Muscle layer of duodenum (tissue), 2 donors: ENCODE results near the gene MYL5.

ENCODE experiments used
- H3K27ac ChIP-seq: one replicate; pipeline ENCODE4 v1.7.0; 2013; ENCODE audit warnings: mild to moderate bottlenecking, low read length
- H3K27me3 ChIP-seq: one replicate; pipeline ENCODE4 v1.7.0; 2013; ENCODE audit warnings: low read depth, mild to moderate bottlenecking, control low read depth, low read length
- H3K36me3 ChIP-seq, 2 donors: one replicate each; pipeline ENCODE4 v1.7.0; 2013; ENCODE audit warnings: low read length in 2 of 2, control low read depth in 1 of 2, mild to moderate bottlenecking in 1 of 2; ENCODE audit not compliant: insufficient read depth in 2 of 2, control insufficient read depth in 1 of 2
- H3K4me1 ChIP-seq, 2 donors: one replicate each; pipeline ENCODE4 v1.7.0; 2013; ENCODE audit warnings: low read length in 2 of 2, mild to moderate bottlenecking in 2 of 2, control low read depth in 1 of 2, moderate library complexity in 1 of 2; ENCODE audit not compliant: insufficient read depth in 2 of 2, control insufficient read depth in 1 of 2
- H3K4me3 ChIP-seq, 2 donors: one replicate each; pipeline ENCODE4 v1.7.0; 2013; ENCODE audit warnings: low read length in 2 of 2, low read depth in 1 of 2, mild to moderate bottlenecking in 1 of 2
- H3K9me3 ChIP-seq, 2 donors: one replicate each; pipeline ENCODE4 v1.7.0; 2013; ENCODE audit warnings: low read length in 2 of 2, control low read depth in 1 of 2, mild to moderate bottlenecking in 1 of 2; ENCODE audit not compliant: control insufficient read depth in 1 of 2
- donor health status: healthy.

MYL5 gene

GRCh38 chr4:708631-708933, 34.2 kb downstream of the MYL5 start:
- H3K4me1 ChIP-seq: peaks cover 15 to 25% of the 10 kb centered on the region in 2 donors
- no peaks in the 10 kb centered on the region for H3K36me3 ChIP-seq
- no peaks in the 10 kb centered on the region for H3K9me3 ChIP-seq
- H3K4me3 ChIP-seq: peak overlapping the region in 1 of 2 donors; percentile 0
- H3K27me3 ChIP-seq: no peaks in the 10 kb centered on the region
- no peak overlapping the region for H3K27ac ChIP-seq

GRCh38 chr4:709348-709747, 35.0 kb downstream of the MYL5 start:
- Histone ChIP-seq H3K4me1 (peaks cover 15 to 25% of the 10 kb centered on the region in 2 donors), H3K4me3 (no peak overlapping the region), H3K36me3 (peaks cover 0 to 5% of the 10 kb centered on the region in 2 donors), H3K27ac (no peak overlapping the region), H3K27me3 (no peaks in the 10 kb centered on the region), H3K9me3 (no peaks in the 10 kb centered on the region)

- H3K4me3 ChIP-seq: no peak overlapping the region
- H3K4me1 ChIP-seq: peaks cover 13 to 25% of the 10 kb centered on the region in 2 donors
- H3K36me3 ChIP-seq: peaks cover 0 to 7% of the 10 kb centered on the region in 2 donors
- no peak overlapping the region for H3K27ac ChIP-seq
- H3K27me3 ChIP-seq: no peaks in the 10 kb centered on the region
- H3K9me3 ChIP-seq: no peaks in the 10 kb centered on the region
Measured at GRCh38 chr4:710116-710515, 35.8 kb downstream of the MYL5 start.

- Histone ChIP-seq H3K4me3 (no peak overlapping the region), H3K9me3 (no peaks in the 10 kb centered on the region), H3K27me3 (no peaks in the 10 kb centered on the region), H3K36me3 (peaks cover 0 to 7% of the 10 kb centered on the region in 2 donors), H3K4me1 (peaks cover 12 to 25% of the 10 kb centered on the region in 2 donors), H3K27ac (no peak overlapping the region)
Measured at GRCh38 chr4:710916-711315, 36.6 kb downstream of the MYL5 start.

GRCh38 chr4:712093-712492, 37.8 kb downstream of the MYL5 start:
- Histone ChIP-seq H3K4me3 (no peak overlapping the region), H3K4me1 (peaks cover 9 to 20% of the 10 kb centered on the region in 2 donors), H3K36me3 (peaks cover 0 to 7% of the 10 kb centered on the region in 2 donors), H3K27ac (no peak overlapping the region), H3K27me3 (no peaks in the 10 kb centered on the region), H3K9me3 (no peaks in the 10 kb centered on the region)

- H3K4me1 ChIP-seq: peaks cover 6 to 10% of the 10 kb centered on the region in 2 donors
- H3K27ac ChIP-seq: no peak overlapping the region
- no peak overlapping the region for H3K4me3 ChIP-seq
- peaks cover 0 to 7% of the 10 kb centered on the region in 2 donors for H3K36me3 ChIP-seq
- H3K27me3 ChIP-seq: no peaks in the 10 kb centered on the region
- no peaks in the 10 kb centered on the region for H3K9me3 ChIP-seq
Measured at GRCh38 chr4:712916-713632, 38.7 kb downstream of the MYL5 start.

- Histone ChIP-seq H3K27ac (no peak overlapping the region), H3K27me3 (no peaks in the 10 kb centered on the region), H3K36me3 (peaks cover 0 to 7% of the 10 kb centered on the region in 2 donors), H3K4me1 (peaks cover 0 to under 1% of the 10 kb centered on the region in 2 donors), H3K9me3 (no peaks in the 10 kb centered on the region), H3K4me3 (no peak overlapping the region)
Measured at GRCh38 chr4:714087-714486, 39.7 kb downstream of the MYL5 start.

GRCh38 chr4:717601-718320, 43.4 kb downstream of the MYL5 start:
- H3K4me3 ChIP-seq: no peak overlapping the region
- no peaks in the 10 kb centered on the region for H3K9me3 ChIP-seq
- H3K36me3 ChIP-seq: peaks cover 0 to 9% of the 10 kb centered on the region in 2 donors
- H3K4me1 ChIP-seq: peaks cover 0 to 9% of the 10 kb centered on the region in 2 donors
- no peak overlapping the region for H3K27ac ChIP-seq
- no peaks in the 10 kb centered on the region for H3K27me3 ChIP-seq

- no peaks in the 10 kb centered on the region for H3K9me3 ChIP-seq
- no peak overlapping the region for H3K4me3 ChIP-seq
- no peak overlapping the region for H3K27ac ChIP-seq
- H3K27me3 ChIP-seq: no peaks in the 10 kb centered on the region
- H3K4me1 ChIP-seq: peaks cover 0 to 9% of the 10 kb centered on the region in 2 donors
- peaks cover 0 to 15% of the 10 kb centered on the region in 2 donors for H3K36me3 ChIP-seq
Measured at GRCh38 chr4:718460-718859, 44.1 kb downstream of the MYL5 start.

GRCh38 chr4:720111-720860, 45.9 kb downstream of the MYL5 start:
- H3K36me3 ChIP-seq: peaks cover 0 to 8% of the 10 kb centered on the region in 2 donors
- no peak overlapping the region for H3K4me3 ChIP-seq
- H3K27ac ChIP-seq: no peak overlapping the region
- H3K9me3 ChIP-seq: no peaks in the 10 kb centered on the region
- peaks cover 0 to 9% of the 10 kb centered on the region in 2 donors for H3K4me1 ChIP-seq
- no peaks in the 10 kb centered on the region for H3K27me3 ChIP-seq
